HCT116 (cell line): ENCODE measurements around the gene ARHGEF38. TPM values are rescaled to one million over a fixed set of nuclear protein-coding genes. Genes with fewer than 3 reads are reported as not detected.

Source experiments
- ATAC-seq: fragments of 200-7000 bp; cut with Tn5 transposase; 2 replicates; pipeline ENCODE4 v1.9.1; 2020; ENCODE audit warnings: mild to moderate bottlenecking, moderate library complexity
- BruUV-seq: library from RNA; stranded (reverse); fragments of 400-500 nt; replicated peaks from 2 replicates; lab custom pipeline; 2021; lab: Mats Ljungman, UMichigan
- CTCF ChIA-PET: fragments of 300-600 bp; sonication (Branson Sonifier 250); formaldehyde crosslinking; loops from one replicate; lab custom pipeline; 2021; ENCODE audit warnings: antibody characterized with exemption; lab: Charles Lee
- POLR2A ChIA-PET: fragments of 300-600, 350-600 bp; sonication (Branson Sonifier 250); formaldehyde crosslinking; loops from one replicate; lab custom pipeline; 2021; ENCODE audit warnings: antibody characterized with exemption; lab: Charles Lee
- RAD21 ChIA-PET, 2 experiments: fragments of 300-600 bp; sonication (Branson Sonifier 250); formaldehyde crosslinking; loops; one replicate each; lab custom pipeline; 2023; ENCODE audit warnings: low total read pairs in 2 of 2; ENCODE audit not compliant: uncharacterized antibody in 2 of 2, unreplicated experiment in 2 of 2, low non-redundant PET in 1 of 2; lab: Charles Lee
- DNase-seq: peaks from one replicate; pipeline ENCODE4 v3.0.0-alpha.2; 2010; ENCODE audit warnings: low read depth, low spot score
- H2AFZ ChIP-seq: fragments of 200-600 bp; shearing (Covaris generic), sonication (generic); 2 replicates; pipeline ENCODE4 v1.6.1; 2017; ENCODE audit warnings: low read depth, mixed run types, mixed read lengths, antibody characterized with exemption, low read length; ENCODE audit not compliant: poor library complexity, severe bottlenecking
- H3K27ac ChIP-seq: 2 replicates; pipeline ENCODE4 v1.5.1; 2012; ENCODE audit warnings: low read depth, low read length
- H3K27me3 ChIP-seq: fragments of 200-600 bp; sonication (generic); 2 replicates; pipeline ENCODE4 v1.6.1; 2016; ENCODE audit warnings: mixed run types, low read length, mixed read lengths; ENCODE audit not compliant: insufficient read depth
- H3K36me3 ChIP-seq, 2 experiments: fragments of 200-500 bp in 1 of 2; fragments of 200-600 bp in 1 of 2; sonication (Bioruptor generic) in 1 of 2; sonication (generic) in 1 of 2; 2 replicates each; pipeline versions ENCODE4 v1.5.1 to v1.6.1; 2014 to 2016; ENCODE audit warnings: low read length in 2 of 2, inconsistent platforms in 1 of 2, mixed read lengths in 1 of 2, mixed run types in 1 of 2; ENCODE audit not compliant: insufficient read depth in 2 of 2, control insufficient read depth in 1 of 2
- H3K4me1 ChIP-seq, 2 experiments: fragments of 200-600 bp in 1 of 2; sonication (generic) in 1 of 2; 2 replicates each; pipeline versions ENCODE4 v1.5.1 to v1.6.1; 2012 to 2017; ENCODE audit warnings: low read length in 2 of 2, inconsistent platforms in 1 of 2, mild to moderate bottlenecking in 1 of 2, mixed read lengths in 1 of 2, mixed run types in 1 of 2, moderate library complexity in 1 of 2; ENCODE audit not compliant: insufficient read depth in 2 of 2, control insufficient read depth in 1 of 2
- H3K4me2 ChIP-seq: fragments of 200-600 bp; sonication (generic); 2 replicates; pipeline ENCODE4 v1.6.1; 2017; ENCODE audit warnings: mixed run types, low read length, mixed read lengths
- H3K4me3 ChIP-seq, 2 experiments: fragments of 200-600 bp in 1 of 2; sonication (generic) in 1 of 2; replicated peaks in 1 of 2; 2 replicates each; pipeline ENCODE4 v1.5.1; 2011 to 2016; ENCODE audit warnings: low read length in 2 of 2, control low read depth in 1 of 2, low read depth in 1 of 2, mild to moderate bottlenecking in 1 of 2, mixed read lengths in 1 of 2, mixed run types in 1 of 2
- H3K79me2 ChIP-seq: fragments of 200-600 bp; sonication (generic); 2 replicates; pipeline ENCODE4 v1.6.1; 2017; ENCODE audit warnings: mild to moderate bottlenecking, mixed run types, low read length, moderate library complexity, mixed read lengths; ENCODE audit not compliant: insufficient read depth
- H3K9ac ChIP-seq: fragments of 200-600 bp; sonication (generic); 2 replicates; pipeline ENCODE4 v1.6.1; 2016; ENCODE audit warnings: low read length, mixed read lengths
- H3K9me2 ChIP-seq: fragments of 200-600 bp; sonication (generic), shearing (Covaris generic); 2 replicates; pipeline ENCODE4 v1.6.1; 2017; ENCODE audit warnings: mixed run types, mild to moderate bottlenecking, moderate library complexity; ENCODE audit not compliant: insufficient read depth
- H3K9me3 ChIP-seq, 2 experiments: fragments of 200-500 bp in 1 of 2; fragments of 200-600 bp in 1 of 2; sonication (Bioruptor generic) in 1 of 2; sonication (generic) in 1 of 2; 2 replicates each; pipeline ENCODE4 v1.6.1; 2014 to 2017; ENCODE audit warnings: low read length in 2 of 2, mixed read lengths in 2 of 2, inconsistent platforms in 1 of 2, low read depth in 1 of 2, mild to moderate bottlenecking in 1 of 2, mixed run types in 1 of 2, moderate library complexity in 1 of 2; ENCODE audit not compliant: control insufficient read depth in 1 of 2, insufficient read depth in 1 of 2
- H4K20me1 ChIP-seq: fragments of 200-600 bp; sonication (generic), shearing (Covaris generic); 2 replicates; pipeline ENCODE4 v1.6.1; 2017; ENCODE audit warnings: mixed run types, mild to moderate bottlenecking, moderate library complexity; ENCODE audit not compliant: insufficient read depth
- CEBPB ChIP-seq: IDR thresholded peaks from 2 replicates; pipeline ENCODE4 v1.6.1; 2012; ENCODE audit warnings: low read depth
- EGR1 ChIP-seq: IDR thresholded peaks from 2 replicates; pipeline ENCODE4 v1.6.1; 2012; ENCODE audit warnings: low read depth
- ELF1 ChIP-seq: IDR thresholded peaks from 2 replicates; pipeline ENCODE4 v1.6.1; 2012; ENCODE audit warnings: low read depth, borderline replicate concordance
- EZH2 ChIP-seq: fragments of 200-600 bp; sonication (generic); IDR thresholded peaks from 2 replicates; pipeline ENCODE4 v1.6.1; 2017; ENCODE audit warnings: antibody characterized with exemption, mixed run types
- EZH2phosphoT487 ChIP-seq: fragments of 200-600 bp; IDR thresholded peaks from 2 replicates; pipeline ENCODE4 v1.6.1; 2018; ENCODE audit warnings: antibody characterized with exemption, borderline replicate concordance
- FOSL1 ChIP-seq: IDR thresholded peaks from 2 replicates; pipeline ENCODE4 v1.6.1; 2012; ENCODE audit warnings: low read depth
- JUND ChIP-seq: IDR thresholded peaks from 2 replicates; pipeline ENCODE4 v1.6.1; 2012
- POLR2AphosphoS5 ChIP-seq: IDR thresholded peaks from 2 replicates; pipeline ENCODE4 v1.6.1; 2011; ENCODE audit warnings: mild to moderate bottlenecking, low read depth, low read length, moderate library complexity
- SIN3A ChIP-seq: IDR thresholded peaks from 2 replicates; pipeline ENCODE4 v1.6.1; 2012; ENCODE audit warnings: low read depth
- SP1 ChIP-seq: IDR thresholded peaks from 2 replicates; pipeline ENCODE4 v1.6.1; 2012; ENCODE audit warnings: low read depth
- SRF ChIP-seq: IDR thresholded peaks from 2 replicates; pipeline ENCODE4 v1.6.1; 2012; ENCODE audit warnings: low read depth
- TCF7L2 ChIP-seq: IDR thresholded peaks from 2 replicates; pipeline ENCODE4 v1.7.0; 2011; ENCODE audit warnings: borderline replicate concordance, inconsistent platforms; ENCODE audit not compliant: insufficient read depth, insufficient read length; ENCODE audit errors: extremely low read depth
- YY1 ChIP-seq: IDR thresholded peaks from 2 replicates; pipeline ENCODE4 v1.6.1; 2011; ENCODE audit warnings: low read length, low read depth, moderate library complexity, mild to moderate bottlenecking; ENCODE audit not compliant: insufficient replicate concordance; ENCODE audit errors: extremely low read depth
- ZFX ChIP-seq: fragments of 450-650 bp; IDR thresholded peaks from 2 replicates; pipeline ENCODE4 v1.6.1; 2017
- intact Hi-C: fragments of 100-400 bp; cut with micrococcal nuclease; formaldehyde crosslinking; loops from 2 replicates; pipeline ENCODE4 v1.10.0; 2022
- total RNA-seq: library from RNA; stranded (reverse); gene quantifications from one replicate; pipeline ENCODE4 v1.2.1, GENCODE V29; 2021; ENCODE audit not compliant: unreplicated experiment
- TF ChIP-seq, protein P1 (sequence below): IDR thresholded peaks from 2 replicates; pipeline ENCODE4 v1.6.1; 2012
- TF ChIP-seq, protein P2 (sequence below): IDR thresholded peaks from 2 replicates; pipeline ENCODE4 v1.6.1; 2012
- TF ChIP-seq, protein P3 (sequence below): IDR thresholded peaks from 2 replicates; pipeline ENCODE4 v1.6.1; 2011; ENCODE audit warnings: mild to moderate bottlenecking, low read length, moderate library complexity; ENCODE audit not compliant: insufficient replicate concordance; ENCODE audit errors: extremely low read depth
- TF ChIP-seq, protein P4 (sequence below): IDR thresholded peaks from 2 replicates; pipeline ENCODE4 v1.6.1; 2012; ENCODE audit warnings: low read depth

ARHGEF38 gene
- total RNA-seq, 1 experiment from 2014 or later = not detected

DNA sequence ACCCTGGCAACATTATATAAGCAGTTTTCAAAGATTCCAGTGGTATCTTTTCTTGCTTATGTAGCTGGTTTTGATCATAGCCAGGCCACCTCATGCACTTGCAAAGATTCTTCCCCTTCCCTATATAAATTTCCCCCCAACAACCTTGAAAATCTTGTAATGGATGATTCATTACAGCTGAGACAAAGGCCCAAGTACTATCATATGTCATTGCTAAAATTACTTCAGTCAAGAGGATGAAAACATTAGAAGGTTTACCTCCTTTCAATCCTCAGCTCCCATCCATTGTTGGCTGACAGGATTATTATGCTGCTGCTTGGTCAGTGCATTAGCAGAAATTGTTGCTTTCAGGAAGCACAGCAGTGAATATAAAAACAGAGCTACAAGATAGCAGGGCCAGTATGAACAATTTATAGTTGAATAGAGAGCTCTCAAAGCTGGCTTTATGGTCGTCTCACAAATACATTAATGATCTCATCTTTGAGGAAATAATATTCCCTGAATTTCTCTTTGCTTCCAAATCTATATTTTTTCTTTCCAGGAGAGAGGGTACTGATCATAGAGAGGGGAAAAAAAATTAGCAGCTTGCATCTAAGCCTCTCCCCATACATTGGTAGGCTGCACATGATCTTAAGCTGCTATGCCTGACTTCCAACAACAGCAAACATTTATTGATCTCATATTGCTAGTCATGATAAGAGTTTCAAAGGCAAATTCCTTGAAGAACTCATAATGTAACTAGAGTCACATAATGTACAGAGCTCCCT, 7.7 kb upstream of the ARHGEF38 start:
- Histone ChIP-seq H3K9me3 (no peaks in the 10 kb centered on the region), H3K27me3 (no peaks in the 10 kb centered on the region), H3K79me2 (no peaks in the 10 kb centered on the region), H4K20me1 (no peaks in the 10 kb centered on the region), H3K27ac (no peak overlapping the region), H3K4me3 (no peak overlapping the region), H3K4me1 (peaks cover 0 to 6% of the 10 kb centered on the region in 2 experiments; a peak in 1 of 4 replicates), H3K36me3 (no peaks in the 10 kb centered on the region), H3K4me2 (no peak overlapping the region), H3K9me2 (no peaks in the 10 kb centered on the region), H2AFZ (no peak overlapping the region), H3K9ac (no peak overlapping the region)
- DNase-seq (no peak), ATAC-seq (no peak)
- TF ChIP-seq ELF1 = no peak
- TF ChIP-seq ZFX = no peak
- TF ChIP-seq, protein P1, sequence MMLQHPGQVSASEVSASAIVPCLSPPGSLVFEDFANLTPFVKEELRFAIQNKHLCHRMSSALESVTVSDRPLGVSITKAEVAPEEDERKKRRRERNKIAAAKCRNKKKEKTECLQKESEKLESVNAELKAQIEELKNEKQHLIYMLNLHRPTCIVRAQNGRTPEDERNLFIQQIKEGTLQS = no peak
- no peak for TF ChIP-seq TCF7L2
- TF ChIP-seq EZH2 = no peak
- no peak for TF ChIP-seq EZH2phosphoT487
- TF ChIP-seq, protein P2, sequence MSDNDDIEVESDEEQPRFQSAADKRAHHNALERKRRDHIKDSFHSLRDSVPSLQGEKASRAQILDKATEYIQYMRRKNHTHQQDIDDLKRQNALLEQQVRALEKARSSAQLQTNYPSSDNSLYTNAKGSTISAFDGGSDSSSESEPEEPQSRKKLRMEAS = no peak
- TF ChIP-seq, protein P3, sequence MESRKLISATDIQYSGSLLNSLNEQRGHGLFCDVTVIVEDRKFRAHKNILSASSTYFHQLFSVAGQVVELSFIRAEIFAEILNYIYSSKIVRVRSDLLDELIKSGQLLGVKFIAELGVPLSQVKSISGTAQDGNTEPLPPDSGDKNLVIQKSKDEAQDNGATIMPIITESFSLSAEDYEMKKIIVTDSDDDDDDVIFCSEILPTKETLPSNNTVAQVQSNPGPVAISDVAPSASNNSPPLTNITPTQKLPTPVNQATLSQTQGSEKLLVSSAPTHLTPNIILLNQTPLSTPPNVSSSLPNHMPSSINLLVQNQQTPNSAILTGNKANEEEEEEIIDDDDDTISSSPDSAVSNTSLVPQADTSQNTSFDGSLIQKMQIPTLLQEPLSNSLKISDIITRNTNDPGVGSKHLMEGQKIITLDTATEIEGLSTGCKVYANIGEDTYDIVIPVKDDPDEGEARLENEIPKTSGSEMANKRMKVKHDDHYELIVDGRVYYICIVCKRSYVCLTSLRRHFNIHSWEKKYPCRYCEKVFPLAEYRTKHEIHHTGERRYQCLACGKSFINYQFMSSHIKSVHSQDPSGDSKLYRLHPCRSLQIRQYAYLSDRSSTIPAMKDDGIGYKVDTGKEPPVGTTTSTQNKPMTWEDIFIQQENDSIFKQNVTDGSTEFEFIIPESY = no peak
- TF ChIP-seq, protein P4, sequence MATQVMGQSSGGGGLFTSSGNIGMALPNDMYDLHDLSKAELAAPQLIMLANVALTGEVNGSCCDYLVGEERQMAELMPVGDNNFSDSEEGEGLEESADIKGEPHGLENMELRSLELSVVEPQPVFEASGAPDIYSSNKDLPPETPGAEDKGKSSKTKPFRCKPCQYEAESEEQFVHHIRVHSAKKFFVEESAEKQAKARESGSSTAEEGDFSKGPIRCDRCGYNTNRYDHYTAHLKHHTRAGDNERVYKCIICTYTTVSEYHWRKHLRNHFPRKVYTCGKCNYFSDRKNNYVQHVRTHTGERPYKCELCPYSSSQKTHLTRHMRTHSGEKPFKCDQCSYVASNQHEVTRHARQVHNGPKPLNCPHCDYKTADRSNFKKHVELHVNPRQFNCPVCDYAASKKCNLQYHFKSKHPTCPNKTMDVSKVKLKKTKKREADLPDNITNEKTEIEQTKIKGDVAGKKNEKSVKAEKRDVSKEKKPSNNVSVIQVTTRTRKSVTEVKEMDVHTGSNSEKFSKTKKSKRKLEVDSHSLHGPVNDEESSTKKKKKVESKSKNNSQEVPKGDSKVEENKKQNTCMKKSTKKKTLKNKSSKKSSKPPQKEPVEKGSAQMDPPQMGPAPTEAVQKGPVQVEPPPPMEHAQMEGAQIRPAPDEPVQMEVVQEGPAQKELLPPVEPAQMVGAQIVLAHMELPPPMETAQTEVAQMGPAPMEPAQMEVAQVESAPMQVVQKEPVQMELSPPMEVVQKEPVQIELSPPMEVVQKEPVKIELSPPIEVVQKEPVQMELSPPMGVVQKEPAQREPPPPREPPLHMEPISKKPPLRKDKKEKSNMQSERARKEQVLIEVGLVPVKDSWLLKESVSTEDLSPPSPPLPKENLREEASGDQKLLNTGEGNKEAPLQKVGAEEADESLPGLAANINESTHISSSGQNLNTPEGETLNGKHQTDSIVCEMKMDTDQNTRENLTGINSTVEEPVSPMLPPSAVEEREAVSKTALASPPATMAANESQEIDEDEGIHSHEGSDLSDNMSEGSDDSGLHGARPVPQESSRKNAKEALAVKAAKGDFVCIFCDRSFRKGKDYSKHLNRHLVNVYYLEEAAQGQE = no peak
- no peak for TF ChIP-seq YY1
- TF ChIP-seq CEBPB = no peak
- no peak for TF ChIP-seq FOSL1
- no peak for TF ChIP-seq SRF
- TF ChIP-seq POLR2AphosphoS5 = no peak
- no peak for TF ChIP-seq JUND
- TF ChIP-seq SP1 = no peak
- no peak for TF ChIP-seq EGR1
- no peak for TF ChIP-seq SIN3A
- BruUV-seq = no TSS peak
- ChIA-PET CTCF (no interaction called here), RAD21 (no interaction called here), POLR2A (no interaction called here)
- intact Hi-C loops = no loop called here
